Heart left ventricle (tissue), 16 donors: ENCODE measurements around the gene NANS. TPM values are rescaled to one million over a fixed set of nuclear protein-coding genes. Genes with fewer than 3 reads are reported as not detected.

Source experiments
- ATAC-seq, 4 donors: fragments of 200-7000 bp; cut with Tn5 transposase; one replicate each; pipeline ENCODE4 v1.9.1; 2020 to 2022; ENCODE audit warnings: moderate library complexity in 4 of 4, mild to moderate bottlenecking in 3 of 4, moderate number of reproducible peaks in 1 of 4
- DNase-seq, 5 donors: peaks; one replicate each; pipeline ENCODE4 v3.0.0-alpha.2; 2020
- H3K27ac ChIP-seq, 12 donors: fragments of 200-600 bp; sonication (generic) in 4 of 12; one replicate each; pipeline versions ENCODE4 v1.5.0 to v1.8.0; 2016 to 2022; ENCODE audit warnings: mild to moderate bottlenecking in 2 of 12
- H3K27me3 ChIP-seq, 9 donors: fragments of 200-600 bp; sonication (generic) in 2 of 9; one replicate each; pipeline versions ENCODE4 v1.5.1 to v1.8.0; 2016 to 2022; ENCODE audit warnings: mild to moderate bottlenecking in 3 of 9
- H3K36me3 ChIP-seq, 9 donors: fragments of 200-600 bp; sonication (generic) in 2 of 9; one replicate each; pipeline versions ENCODE4 v1.5.0 to v1.8.0; 2018 to 2022; ENCODE audit warnings: mild to moderate bottlenecking in 2 of 9
- H3K4me1 ChIP-seq, 12 donors: fragments of 200-600 bp; sonication (generic) in 4 of 12; one replicate each; pipeline versions ENCODE4 v1.5.0 to v1.8.0; 2016 to 2022; ENCODE audit warnings: mild to moderate bottlenecking in 3 of 12
- H3K4me3 ChIP-seq, 12 donors: fragments of 200-600 bp; sonication (generic) in 4 of 12; one replicate each; pipeline versions ENCODE4 v1.5.0 to v1.8.0; 2017 to 2022; ENCODE audit warnings: mild to moderate bottlenecking in 9 of 12, moderate library complexity in 4 of 12
- H3K9me3 ChIP-seq, 12 donors: fragments of 200-600 bp; sonication (generic) in 4 of 12; one replicate each; pipeline versions ENCODE4 v1.5.0 to v1.8.0; 2016 to 2022; ENCODE audit warnings: mild to moderate bottlenecking in 1 of 12
- CTCF ChIP-seq, 12 donors: fragments of 200-600 bp; sonication (generic) in 4 of 12; IDR thresholded peaks; one replicate each; pipeline versions ENCODE4 v1.5.0 to v1.8.0; 2018 to 2022; ENCODE audit warnings: antibody characterized with exemption in 12 of 12, mild to moderate bottlenecking in 5 of 12
- POLR2A ChIP-seq, 2 donors: fragments of 450-650 bp; IDR thresholded peaks; one replicate each; pipeline ENCODE4 v1.6.1; 2017; ENCODE audit warnings: antibody characterized with exemption in 2 of 2, mild to moderate bottlenecking in 2 of 2, moderate library complexity in 2 of 2
- WGBS, 4 donors: extraction: QIAGEN DNeasy Blood & Tissue Kit in 2 of 4; methylation state at CpG; one replicate each; pipeline versions ENCODE4 v1.1.5 to v1.1.7; 2013 to 2018; 5-methylcytosine and 5-hydroxymethylcytosine counted together
- intact Hi-C, 10 donors: fragments of 100-400 bp; cut with DNase I; formaldehyde crosslinking; loops; one replicate each; pipeline versions ENCODE4 v1.11.1 to v1.14.2; 2022
- polyA plus RNA-seq, 2 donors: library from polyadenylated mRNA; stranded (reverse); fragments of 200-250 nt; gene quantifications; one replicate each; pipeline ENCODE4 v1.2.3, GENCODE V29; 2013
- total RNA-seq, 9 donors: library from RNA; depleted of rRNA in 2 of 9; stranded (reverse); fragments of >200 nt in 2 of 9; fragmentation: NEBNext Ultra II Directional in 3 of 9; extraction: Animal tissue kit (Norgen Biotek cat#: 25700) in 3 of 9; gene quantifications; one replicate each; pipeline versions ENCODE4 v1.1.0 to v1.2.4, GENCODE V29; 2016 to 2023
- donor health status: ischemic (EF 13 %, LVEDD 7.1; RV severe dilation, severe dysfunction).
- donor health status: healthy with polysubstance abuse.
- donor health status: DM: no; HTN: yes; CAD: no.
- donor health status: DM: no; HTN: no; CAD: no.
- donor health status: ischemic (EF 25% LVEDD 6.9; RV normal size, moderate dysfunction).
- donor health status: ischemic (EF 25% LVEDD 5.7; RV mildly dilated, moderate dysfunction).
- donor health status: healthy.
- donor health status: DM: yes; HTN: yes; CAD: no.
- donor health status: ischemic (EF 35%, LVEDD 5.7; RV mildly dilated, moderate dysfunction).
- donor health status: nonischemic (EF 11% LVEDD 7.7; RV severe dilation, severe dysfunction).
- donor health status: DM: yes; HTN: yes; CAD: no.
- donor health status: PGD.
- donor health status: ischemic (EF 29% LVEDD 5.4; RV normal size, mild dysfunction).
- donor health status: nonischemic (EF 23%, LVEDD 6.1; RV moderate dilation, normal function).

The NANS gene
- total and polyA plus RNA-seq, 11 donors: 24.3 to 144 (median 40.7) TPM

GRCh38 chr9:98101416-98101815 is 44.9 kb downstream of the NANS start:
- 89 to 95% (median 92%) methylated on average over 7 of the region's 7 CpGs for WGBS, 4 donors
- no peak for DNase-seq
- intact Hi-C loops: no loop called here
- Histone ChIP-seq H3K9me3 (peaks cover 0 to 9% (median 0%) of the 10 kb centered on the region in 12 donors), H3K36me3 (peaks cover 0 to 30% (median 0%) of the 10 kb centered on the region in 9 donors), H3K4me1 (peaks cover 0 to 69% (median 0%) of the 10 kb centered on the region in 12 donors), H3K27me3 (no peaks in the 10 kb centered on the region), H3K27ac (peak overlapping the region in 1 of 12 donors; percentile 75), H3K4me3 (no peak overlapping the region)
- no peak for TF ChIP-seq CTCF (IDR thresholded peaks at IDR 0.05)
- no peak for TF ChIP-seq POLR2A (IDR thresholded peaks at IDR 0.05)
- ATAC-seq: no peak

- peaks cover 0 to 73% (median 0%) of the 10 kb centered on the region in 12 donors for H3K4me1 ChIP-seq
- ATAC-seq (peak in 2 of 4 donors; percentile 38 to 49), DNase-seq (no peak)
- no peaks in the 10 kb centered on the region for H3K27me3 ChIP-seq
- H3K9me3 ChIP-seq: peaks cover 0 to 13% (median 0%) of the 10 kb centered on the region in 12 donors
- WGBS, 4 donors: 42 to 66% (median 55%) methylated on average over 6 of the region's 6 CpGs
- H3K4me3 ChIP-seq: peak overlapping the region in 1 of 12 donors; percentile 2
- intact Hi-C loops: no loop called here
- peaks cover 0 to 28% (median 0%) of the 10 kb centered on the region in 9 donors for H3K36me3 ChIP-seq
- no peak for TF ChIP-seq CTCF (IDR thresholded peaks at IDR 0.05)
- TF ChIP-seq POLR2A (IDR thresholded peaks at IDR 0.05): no peak
- H3K27ac ChIP-seq: peak overlapping the region in 1 of 12 donors; percentile 75
These were observed 45.3 kb downstream of the NANS start for GRCh38 chr9:98101868-98102273.

GRCh38 chr9:98104445-98104881 is 47.9 kb downstream of the NANS start:
- Histone ChIP-seq H3K9me3 (peaks cover 0 to 21% (median 0%) of the 10 kb centered on the region in 12 donors), H3K27ac (peak overlapping the region in 1 of 12 donors; percentile 75), H3K4me1 (peaks cover 0 to 94% (median 0%) of the 10 kb centered on the region in 12 donors), H3K4me3 (no peak overlapping the region), H3K36me3 (peaks cover 0 to 10% (median 0%) of the 10 kb centered on the region in 9 donors), H3K27me3 (no peaks in the 10 kb centered on the region)
- 84 to 90% (median 89%) methylated on average over 3 of the region's 3 CpGs for WGBS, 4 donors
- intact Hi-C loops: no loop called here
- ATAC-seq (peak in 3 of 4 donors; percentile 20 to 63 (median 47)), DNase-seq (no peak)
- TF ChIP-seq CTCF (IDR thresholded peaks at IDR 0.05): no peak
- no peak for TF ChIP-seq POLR2A (IDR thresholded peaks at IDR 0.05)

- no peak for ATAC-seq
- H3K4me1 ChIP-seq: peaks cover 0 to 93% (median 0%) of the 10 kb centered on the region in 12 donors
- TF ChIP-seq POLR2A (IDR thresholded peaks at IDR 0.05) (no peak), CTCF (IDR thresholded peaks at IDR 0.05) (no peak)
- no peaks in the 10 kb centered on the region for H3K27me3 ChIP-seq
- intact Hi-C loops: no loop called here
- WGBS, 4 donors: 87 to 94% (median 91%) methylated on average over 3 to 7 of the region's 7 CpGs
- H3K4me3 ChIP-seq: no peak overlapping the region
- H3K36me3 ChIP-seq: peaks cover 0 to 7% (median 0%) of the 10 kb centered on the region in 9 donors
- peak overlapping the region in 1 of 12 donors; percentile 75 for H3K27ac ChIP-seq
- no peak for DNase-seq
- peaks cover 0 to 21% (median 0%) of the 10 kb centered on the region in 12 donors for H3K9me3 ChIP-seq
These were observed 48.5 kb downstream of the NANS start for GRCh38 chr9:98105006-98105405.
